HepG2 (cell line): ENCODE results near the gene SPAG9. TPM values are rescaled to one million over a fixed set of nuclear protein-coding genes. Genes with fewer than 3 reads are reported as not detected.

Source experiments
- ARID4A ChIP-seq: sonication (generic); formaldehyde crosslinking; IDR thresholded peaks from 2 replicates; pipeline ENCODE4 v1.5.0; 2020; ENCODE audit warnings: mild to moderate bottlenecking, missing genetic modification reagents, borderline replicate concordance
- BCL6 ChIP-seq: IDR thresholded peaks from 2 replicates; pipeline ENCODE4 v1.6.1; 2016; ENCODE audit warnings: missing genetic modification reagents, missing compliant biosample characterization
- GLI4 ChIP-seq: sonication (generic); formaldehyde crosslinking; IDR thresholded peaks from 2 replicates; pipeline ENCODE4 v1.5.1; 2020; ENCODE audit warnings: missing genetic modification reagents, mild to moderate bottlenecking, moderate library complexity, borderline replicate concordance
- IRX3 ChIP-seq: sonication (generic); formaldehyde crosslinking; IDR thresholded peaks from 2 replicates; pipeline ENCODE4 v1.8.1; 2023; ENCODE audit warnings: mild to moderate bottlenecking, low read depth, missing genetic modification reagents, borderline replicate concordance
- KAT2B ChIP-seq: fragments of 150-350 bp; IDR thresholded peaks from 2 replicates; pipeline ENCODE4 v1.6.1; 2014; ENCODE audit warnings: low read depth, low read length, borderline replicate concordance
- PCBP1 ChIP-seq: fragments of 200-400 bp; formaldehyde crosslinking; IDR thresholded peaks from 2 replicates; pipeline ENCODE4 v1.6.1; 2017; ENCODE audit warnings: mild to moderate bottlenecking, low read depth, low read length, borderline replicate concordance
- RARA ChIP-seq: IDR thresholded peaks from 2 replicates; pipeline ENCODE4 v1.6.1; 2016; ENCODE audit warnings: missing genetic modification reagents, missing compliant biosample characterization
- RFX3 ChIP-seq: IDR thresholded peaks from 2 replicates; pipeline ENCODE4 v1.6.1; 2016; ENCODE audit warnings: missing biosample characterization, missing genetic modification reagents
- SOX13 ChIP-seq, 3 experiments: fragments of 450-650 bp in 1 of 3; sonication (generic) in 1 of 3; formaldehyde crosslinking in 1 of 3; IDR thresholded peaks in 2 of 3; conservative IDR thresholded peaks in 1 of 3; 2 replicates each; pipeline versions ENCODE4 v1.5.0 to v1.6.1; 2016 to 2020; ENCODE audit warnings: antibody characterized with exemption in 1 of 3, mild to moderate bottlenecking in 1 of 3, missing compliant biosample characterization in 1 of 3, missing genetic modification reagents in 1 of 3, moderate library complexity in 1 of 3
- ZBTB3 ChIP-seq: sonication (generic); formaldehyde crosslinking; IDR thresholded peaks from 2 replicates; pipeline ENCODE4 v1.4.0; 2020; ENCODE audit warnings: low read depth, mild to moderate bottlenecking, moderate library complexity, missing genetic modification reagents, borderline replicate concordance
- ZBTB38 ChIP-seq: sonication (generic); formaldehyde crosslinking; IDR thresholded peaks from 2 replicates; pipeline ENCODE4 v1.5.1; 2020; ENCODE audit warnings: mild to moderate bottlenecking, missing genetic modification reagents
- ZBTB4 ChIP-seq: sonication (generic); formaldehyde crosslinking; IDR thresholded peaks from 2 replicates; pipeline ENCODE4 v1.4.0; 2020; ENCODE audit warnings: missing genetic modification reagents, mild to moderate bottlenecking, borderline replicate concordance
- ZNF317 ChIP-seq: sonication (generic); formaldehyde crosslinking; IDR thresholded peaks from 2 replicates; pipeline ENCODE4 v1.5.0; 2020; ENCODE audit warnings: mild to moderate bottlenecking, missing genetic modification reagents
- ZNF383 ChIP-seq: sonication (generic); formaldehyde crosslinking; IDR thresholded peaks from 2 replicates; pipeline ENCODE4 v1.4.0; 2020; ENCODE audit warnings: missing genetic modification reagents, mild to moderate bottlenecking, borderline replicate concordance
- ZNF431 ChIP-seq: sonication (generic); formaldehyde crosslinking; IDR thresholded peaks from 2 replicates; pipeline ENCODE4 v1.9.0; 2022; ENCODE audit warnings: missing genetic modification reagents, low read depth, mild to moderate bottlenecking, borderline replicate concordance
- ZNF572 ChIP-seq: sonication (generic); formaldehyde crosslinking; IDR thresholded peaks from 2 replicates; pipeline ENCODE4 v1.5.1; 2020; ENCODE audit warnings: mild to moderate bottlenecking, missing genetic modification reagents
- ZNF766 ChIP-seq: sonication (generic); formaldehyde crosslinking; IDR thresholded peaks from 2 replicates; pipeline ENCODE4 v1.5.0; 2020; ENCODE audit warnings: missing genetic modification reagents, borderline replicate concordance
- polyA plus RNA-seq, 8 experiments: library from polyadenylated mRNA; depleted of rRNA in 3 of 8; stranded (reverse) in 7 of 8; unstranded in 1 of 8; fragments of >200 nt; fragmentation: Illumina TruSeq in 4 of 8; extraction: Trizol in 4 of 8; gene quantifications; 2 replicates each; pipeline versions ENCODE4 v1.2.1 to v1.2.3, GENCODE V29; 2011 to 2016; ENCODE audit warnings: low read depth in 4 of 8, missing spikeins in 1 of 8, mixed read lengths in 1 of 8; ENCODE audit not compliant: insufficient read depth in 1 of 8
- total RNA-seq, 5 experiments: library from RNA; depleted of rRNA; stranded (reverse); fragments of >200 nt; fragmentation: Illumina TruSeq; extraction: Trizol; gene quantifications; 2 replicates each; pipeline ENCODE4 v1.2.3, GENCODE V29; 2016; ENCODE audit warnings: low read depth in 1 of 5
- TF ChIP-seq, protein P1 (sequence below), 2 experiments: fragments of 450-650 bp in 1 of 2; sonication (generic) in 1 of 2; formaldehyde crosslinking; IDR thresholded peaks; 2 replicates each; pipeline versions ENCODE4 v1.5.0 to v1.8.0; 2020 to 2022; ENCODE audit warnings: mild to moderate bottlenecking in 1 of 2, missing genetic modification reagents in 1 of 2

SPAG9 gene
- total and polyA plus RNA-seq, 2 of the 13 experiments (the other 11 are each of a cell fraction or from before 2014, with no cell fraction given), result 43.2 to 78.6 TPM

GRCh38 chr17:50914505-50915063, 206.1 kb downstream of the SPAG9 start (continued):
- 0 out of 2 replicates have a peak, but pooled peaks have one; percentile 29 for TF ChIP-seq ARID4A (CRISPR knock-in tag)
- TF ChIP-seq IRX3 (CRISPR knock-in tag), result no peak
- no peak for TF ChIP-seq KAT2B
- no peak for TF ChIP-seq ZNF317
- TF ChIP-seq, protein P1, sequence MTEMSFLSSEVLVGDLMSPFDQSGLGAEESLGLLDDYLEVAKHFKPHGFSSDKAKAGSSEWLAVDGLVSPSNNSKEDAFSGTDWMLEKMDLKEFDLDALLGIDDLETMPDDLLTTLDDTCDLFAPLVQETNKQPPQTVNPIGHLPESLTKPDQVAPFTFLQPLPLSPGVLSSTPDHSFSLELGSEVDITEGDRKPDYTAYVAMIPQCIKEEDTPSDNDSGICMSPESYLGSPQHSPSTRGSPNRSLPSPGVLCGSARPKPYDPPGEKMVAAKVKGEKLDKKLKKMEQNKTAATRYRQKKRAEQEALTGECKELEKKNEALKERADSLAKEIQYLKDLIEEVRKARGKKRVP (CRISPR knock-in tag; IDR thresholded peaks at IDR 0.05), result no peak
- peak; percentile 8; the same call in 1 of the 2 replicates for TF ChIP-seq ZBTB38 (CRISPR knock-in tag)
- TF ChIP-seq RARA, result no peak
- TF ChIP-seq ZNF572 (CRISPR knock-in tag), result no peak; the same call in 1 of the 2 replicates
- TF ChIP-seq ZNF383 (CRISPR knock-in tag), result no peak
- TF ChIP-seq RFX3 (CRISPR knock-in tag), result no peak
- no peak for TF ChIP-seq ZNF431 (CRISPR knock-in tag)
- no peak for TF ChIP-seq ZNF766 (CRISPR knock-in tag)
- TF ChIP-seq GLI4 (CRISPR knock-in tag), result 0 out of 2 replicates have a peak, but pooled peaks have one; percentile 54
- no peak for TF ChIP-seq ZBTB4 (CRISPR knock-in tag)
- TF ChIP-seq SOX13 (IDR thresholded peaks at IDR 0.05), result no peak
- TF ChIP-seq SOX13 (CRISPR knock-in tag; conservative IDR thresholded peaks at IDR 0.05 in 1 of 2, IDR thresholded peaks at IDR 0.05 in 1 of 2), result no peak
- TF ChIP-seq ZBTB3, result no peak
- no peak for TF ChIP-seq PCBP1
- TF ChIP-seq BCL6 (CRISPR knock-in tag), result no peak
